ENCODE results near the gene SLC25A38.

Gene SLC25A38

GRCh38 chr3:39426312-39426711 is 43.1 kb downstream of the SLC25A38 start:
- ATAC-seq, result no peak
- TF ChIP-seq ZFP3 (CRISPR knock-in tag; IDR thresholded peaks at IDR 0.05) (no peak), ZNF70 (CRISPR knock-in tag; IDR thresholded peaks at IDR 0.05) (no peak), PATZ1 (CRISPR knock-in tag; IDR thresholded peaks at IDR 0.05; ENCODE audit: borderline replicate concordance) (no peak), RARB (CRISPR knock-in tag; IDR thresholded peaks at IDR 0.05) (no peak), POU6F1 (CRISPR knock-in tag; IDR thresholded peaks at IDR 0.05; ENCODE audit: borderline replicate concordance, low read depth) (no peak), CSDC2 (CRISPR knock-in tag; IDR thresholded peaks at IDR 0.05) (no peak), ARNTL (CRISPR knock-in tag; IDR thresholded peaks at IDR 0.05; ENCODE audit: borderline replicate concordance, low read depth) (no peak), TOX (CRISPR knock-in tag; IDR thresholded peaks at IDR 0.05; ENCODE audit: borderline replicate concordance) (no peak), PPARA (CRISPR knock-in tag; IDR thresholded peaks at IDR 0.05; ENCODE audit: borderline replicate concordance) (no peak), GLIS3 (CRISPR knock-in tag; IDR thresholded peaks at IDR 0.05) (no peak), ZFP30 (CRISPR knock-in tag; IDR thresholded peaks at IDR 0.05) (no peak), SNAI2 (CRISPR knock-in tag; IDR thresholded peaks at IDR 0.05) (no peak), ZNF565 (CRISPR knock-in tag; conservative IDR thresholded peaks at IDR 0.05; ENCODE audit: low read depth) (no peak), BACH2 (CRISPR knock-in tag; IDR thresholded peaks at IDR 0.05; ENCODE audit: borderline replicate concordance) (no peak)

- TF ChIP-seq ZNF70 (CRISPR knock-in tag; IDR thresholded peaks at IDR 0.05) (no peak), ZFP3 (CRISPR knock-in tag; IDR thresholded peaks at IDR 0.05) (no peak), ZNF565 (CRISPR knock-in tag; conservative IDR thresholded peaks at IDR 0.05; ENCODE audit: low read depth) (no peak), ARNTL (CRISPR knock-in tag; IDR thresholded peaks at IDR 0.05; ENCODE audit: borderline replicate concordance, low read depth) (no peak), CSDC2 (CRISPR knock-in tag; IDR thresholded peaks at IDR 0.05) (no peak), PPARA (CRISPR knock-in tag; IDR thresholded peaks at IDR 0.05; ENCODE audit: borderline replicate concordance) (no peak), CSRNP3 (CRISPR knock-in tag; IDR thresholded peaks at IDR 0.05) (no peak), RARB (CRISPR knock-in tag; IDR thresholded peaks at IDR 0.05) (no peak), POU6F1 (CRISPR knock-in tag; IDR thresholded peaks at IDR 0.05; ENCODE audit: borderline replicate concordance, low read depth) (no peak), TOX (CRISPR knock-in tag; IDR thresholded peaks at IDR 0.05; ENCODE audit: borderline replicate concordance) (no peak)
- ATAC-seq, result no peak
Measured at GRCh38 chr3:39427506-39427905, 44.3 kb downstream of the SLC25A38 start.

- ATAC-seq, result no peak
- TF ChIP-seq ZNF8 (CRISPR knock-in tag; IDR thresholded peaks at IDR 0.05) (no peak), PPARA (CRISPR knock-in tag; IDR thresholded peaks at IDR 0.05; ENCODE audit: borderline replicate concordance) (no peak), GLIS3 (CRISPR knock-in tag; IDR thresholded peaks at IDR 0.05) (no peak), TSHZ2 (CRISPR knock-in tag; IDR thresholded peaks at IDR 0.05) (no peak), PATZ1 (CRISPR knock-in tag; IDR thresholded peaks at IDR 0.05; ENCODE audit: borderline replicate concordance) (no peak), CREB5 (CRISPR knock-in tag; IDR thresholded peaks at IDR 0.05; ENCODE audit: low read depth) (no peak), ZFP3 (CRISPR knock-in tag; IDR thresholded peaks at IDR 0.05) (no peak), ZC3H10 (CRISPR knock-in tag; IDR thresholded peaks at IDR 0.05) (no peak), TCF4 (CRISPR knock-in tag; IDR thresholded peaks at IDR 0.05; ENCODE audit: borderline replicate concordance) (no peak), POU6F1 (CRISPR knock-in tag; IDR thresholded peaks at IDR 0.05; ENCODE audit: borderline replicate concordance, low read depth) (no peak), RARB (CRISPR knock-in tag; IDR thresholded peaks at IDR 0.05) (no peak), BACH2 (CRISPR knock-in tag; IDR thresholded peaks at IDR 0.05; ENCODE audit: borderline replicate concordance) (no peak)
Measured at GRCh38 chr3:39428745-39429201, 45.6 kb downstream of the SLC25A38 start.

All from SK-N-SH treated with all-trans-retinoic acid at 6 μM for 48 hours (cell line).